ENCODE results near the gene PPP1R12A.

- TF ChIP-seq CTCF (conservative IDR thresholded peaks at IDR 0.05; ENCODE audit: low read length) (no peak), EZH2phosphoT487 (IDR thresholded peaks at IDR 0.05; ENCODE audit: borderline replicate concordance, low read depth, low read length) (no peak)
Measured at GRCh38 chr12:79838359-79838758, 96.5 kb downstream of the PPP1R12A start.
